GM19467 (cell line): Measurements from ENCODE around the gene ARHGAP30.

Source experiments
- ATAC-seq: cut with Tn5 transposase; IDR thresholded peaks from one replicate; pipeline ENCODE4 v1.9.1; 2021; ENCODE audit warnings: mild to moderate bottlenecking, moderate library complexity; ENCODE audit not compliant: unreplicated experiment

Gene ARHGAP30

GRCh38 chr1:161089938-161090337 is 20.2 kb upstream of the ARHGAP30 start:
- ATAC-seq: no peak

GRCh38 chr1:161089251-161089924 is 19.7 kb upstream of the ARHGAP30 start, which contains the start of gene NECTIN4:
NECTIN4 (minus strand) TSS chr1:161089558; CDS start chr1:161089296, 262 bp downstream.
- no peak for ATAC-seq

GRCh38 chr1:161088587-161089110 is 19.0 kb upstream of the ARHGAP30 start:
- ATAC-seq: no peak

- no peak for ATAC-seq
These were observed 16.8 kb upstream of the ARHGAP30 start for GRCh38 chr1:161086457-161086856.

- ATAC-seq: no peak
These were observed 15.5 kb upstream of the ARHGAP30 start for GRCh38 chr1:161085165-161085564.

- ATAC-seq: no peak
These were observed 14.9 kb upstream of the ARHGAP30 start for GRCh38 chr1:161084597-161084988.

- no peak for ATAC-seq
These were observed 14.3 kb upstream of the ARHGAP30 start for GRCh38 chr1:161083748-161084596.

GRCh38 chr1:161082996-161083747 is 13.5 kb upstream of the ARHGAP30 start:
- ATAC-seq: no peak

GRCh38 chr1:161082483-161082882 is 12.8 kb upstream of the ARHGAP30 start:
- no peak for ATAC-seq

- no peak for ATAC-seq
These were observed 11.8 kb upstream of the ARHGAP30 start for GRCh38 chr1:161081519-161081918.

GRCh38 chr1:161080441-161081405 is 11.0 kb upstream of the ARHGAP30 start:
- no peak for ATAC-seq

- ATAC-seq: no peak
These were observed 9.9 kb upstream of the ARHGAP30 start for GRCh38 chr1:161079436-161080110.

- ATAC-seq: no peak
These were observed 7.7 kb upstream of the ARHGAP30 start for GRCh38 chr1:161077426-161077825.

- ATAC-seq: no peak
These were observed 6.7 kb upstream of the ARHGAP30 start for GRCh38 chr1:161076410-161076809.

GRCh38 chr1:161074676-161075368 is 5.1 kb upstream of the ARHGAP30 start:
- no peak for ATAC-seq

- ATAC-seq: no peak
These were observed 3.9 kb upstream of the ARHGAP30 start for GRCh38 chr1:161073474-161074121.

- no peak for ATAC-seq
These were observed 3.2 kb upstream of the ARHGAP30 start for GRCh38 chr1:161072751-161073449.

GRCh38 chr1:161071886-161072371 is 2.2 kb upstream of the ARHGAP30 start:
- no peak for ATAC-seq
